Panc1 (cell line): ENCODE measurements around the gene TENM3. TPM values are rescaled to one million over a fixed set of nuclear protein-coding genes. Genes with fewer than 3 reads are reported as not detected.

Experiments used
- ATAC-seq: fragments of 200-7000 bp; cut with Tn5 transposase; 2 replicates; pipeline ENCODE4 v1.9.1; 2020; ENCODE audit warnings: mild to moderate bottlenecking, moderate library complexity
- BruUV-seq: library from RNA; stranded (reverse); fragments of 400-500 nt; replicated peaks from 2 replicates; lab custom pipeline; 2021; lab: Mats Ljungman, UMichigan
- CTCF ChIA-PET: fragments of 300-600 bp; sonication (Branson Sonifier 250); formaldehyde crosslinking; loops from one replicate; lab custom pipeline; 2022; ENCODE audit warnings: antibody characterized with exemption; lab: Charles Lee
- POLR2A ChIA-PET: fragments of 300-600 bp; sonication (Branson Sonifier 250); formaldehyde crosslinking; loops from one replicate; lab custom pipeline; 2022; ENCODE audit warnings: antibody characterized with exemption; lab: Charles Lee
- DNase-seq: peaks from one replicate; pipeline ENCODE4 v3.0.0-alpha.2; 2010; ENCODE audit warnings: low read depth, low spot score
- H3K27ac ChIP-seq: 2 replicates; pipeline ENCODE4 v1.5.1; 2011; ENCODE audit warnings: mild to moderate bottlenecking, low read length, inconsistent platforms
- H3K27me3 ChIP-seq: fragments of 200-500 bp; sonication (Bioruptor generic); 2 replicates; pipeline ENCODE4 v1.6.0; 2014; ENCODE audit warnings: low read length, inconsistent platforms; ENCODE audit not compliant: control insufficient read depth, insufficient read depth
- H3K36me3 ChIP-seq: fragments of 200-500 bp; sonication (Bioruptor generic); 2 replicates; pipeline ENCODE4 v1.5.1; 2014; ENCODE audit warnings: inconsistent platforms, mild to moderate bottlenecking, low read length, moderate library complexity; ENCODE audit not compliant: control insufficient read depth, insufficient read depth
- H3K4me1 ChIP-seq: 2 replicates; pipeline ENCODE4 v1.5.1; 2011; ENCODE audit warnings: inconsistent platforms, mild to moderate bottlenecking, low read length, moderate library complexity; ENCODE audit not compliant: control insufficient read depth, insufficient read depth
- H3K4me3 ChIP-seq, 2 experiments: 2 replicates each; pipeline ENCODE4 v1.5.1; 2011 to 2012; ENCODE audit warnings: low read depth in 2 of 2, low read length in 2 of 2, mild to moderate bottlenecking in 2 of 2, inconsistent platforms in 1 of 2, moderate library complexity in 1 of 2
- H3K9me3 ChIP-seq: fragments of 200-500 bp; sonication (Bioruptor generic); 2 replicates; pipeline ENCODE4 v1.5.1; 2014; ENCODE audit warnings: low read depth, mild to moderate bottlenecking, inconsistent platforms, low read length, moderate library complexity; ENCODE audit not compliant: control insufficient read depth, insufficient read depth
- CTCF ChIP-seq: fragments of 450-650 bp; IDR thresholded peaks from 2 replicates; pipeline ENCODE4 v1.5.1; 2017; ENCODE audit warnings: mild to moderate bottlenecking
- POLR2AphosphoS5 ChIP-seq: IDR thresholded peaks from 2 replicates; pipeline ENCODE4 v1.6.1; 2012; ENCODE audit warnings: mild to moderate bottlenecking, low read depth, low read length, moderate library complexity
- SIN3A ChIP-seq: IDR thresholded peaks from 2 replicates; pipeline ENCODE4 v1.6.1; 2012; ENCODE audit warnings: low read depth, mild to moderate bottlenecking, low read length, moderate library complexity, borderline replicate concordance; ENCODE audit not compliant: insufficient read depth
- TCF7L2 ChIP-seq: IDR thresholded peaks from 2 replicates; pipeline ENCODE4 v1.6.1; 2011; ENCODE audit warnings: mild to moderate bottlenecking, low read depth, low read length, inconsistent platforms
- in situ Hi-C: cut with HindIII; loops from 2 replicates; pipeline ENCODE4 v1.10.0; 2016; ENCODE audit warnings: low sequenced_read_pairs, low pct_unique_long_range_greater_than_20kb
- intact Hi-C: fragments of 100-400 bp; cut with micrococcal nuclease; formaldehyde crosslinking; loops from one replicate; pipeline ENCODE4 v1.10.0; 2022; ENCODE audit not compliant: unreplicated experiment
- total RNA-seq: library from RNA; stranded (reverse); gene quantifications from one replicate; pipeline ENCODE4 v1.2.1, GENCODE V29; 2021; ENCODE audit not compliant: unreplicated experiment
- TF ChIP-seq, protein P1 (sequence below), 2 experiments: IDR thresholded peaks; 2 replicates each; pipeline ENCODE4 v1.6.1; 2011 to 2012; ENCODE audit warnings: low read depth in 2 of 2, control low read depth in 1 of 2, low read length in 1 of 2, mild to moderate bottlenecking in 1 of 2, moderate library complexity in 1 of 2; ENCODE audit not compliant: insufficient read depth in 1 of 2

The TENM3 gene
- total RNA-seq, 1 experiment from 2014 or later: 0.95 TPM

- H3K36me3 ChIP-seq: no peaks in the 10 kb centered on the region
- H3K27ac ChIP-seq: no peak overlapping the region
- H3K4me3 ChIP-seq: no peak overlapping the region
- no peaks in the 10 kb centered on the region for H3K9me3 ChIP-seq
- no peaks in the 10 kb centered on the region for H3K27me3 ChIP-seq
- in situ Hi-C loops (no loop called here), intact Hi-C loops (no loop called here)
- no peaks in the 10 kb centered on the region for H3K4me1 ChIP-seq
- TF ChIP-seq SIN3A: no peak
- TF ChIP-seq, protein P1, sequence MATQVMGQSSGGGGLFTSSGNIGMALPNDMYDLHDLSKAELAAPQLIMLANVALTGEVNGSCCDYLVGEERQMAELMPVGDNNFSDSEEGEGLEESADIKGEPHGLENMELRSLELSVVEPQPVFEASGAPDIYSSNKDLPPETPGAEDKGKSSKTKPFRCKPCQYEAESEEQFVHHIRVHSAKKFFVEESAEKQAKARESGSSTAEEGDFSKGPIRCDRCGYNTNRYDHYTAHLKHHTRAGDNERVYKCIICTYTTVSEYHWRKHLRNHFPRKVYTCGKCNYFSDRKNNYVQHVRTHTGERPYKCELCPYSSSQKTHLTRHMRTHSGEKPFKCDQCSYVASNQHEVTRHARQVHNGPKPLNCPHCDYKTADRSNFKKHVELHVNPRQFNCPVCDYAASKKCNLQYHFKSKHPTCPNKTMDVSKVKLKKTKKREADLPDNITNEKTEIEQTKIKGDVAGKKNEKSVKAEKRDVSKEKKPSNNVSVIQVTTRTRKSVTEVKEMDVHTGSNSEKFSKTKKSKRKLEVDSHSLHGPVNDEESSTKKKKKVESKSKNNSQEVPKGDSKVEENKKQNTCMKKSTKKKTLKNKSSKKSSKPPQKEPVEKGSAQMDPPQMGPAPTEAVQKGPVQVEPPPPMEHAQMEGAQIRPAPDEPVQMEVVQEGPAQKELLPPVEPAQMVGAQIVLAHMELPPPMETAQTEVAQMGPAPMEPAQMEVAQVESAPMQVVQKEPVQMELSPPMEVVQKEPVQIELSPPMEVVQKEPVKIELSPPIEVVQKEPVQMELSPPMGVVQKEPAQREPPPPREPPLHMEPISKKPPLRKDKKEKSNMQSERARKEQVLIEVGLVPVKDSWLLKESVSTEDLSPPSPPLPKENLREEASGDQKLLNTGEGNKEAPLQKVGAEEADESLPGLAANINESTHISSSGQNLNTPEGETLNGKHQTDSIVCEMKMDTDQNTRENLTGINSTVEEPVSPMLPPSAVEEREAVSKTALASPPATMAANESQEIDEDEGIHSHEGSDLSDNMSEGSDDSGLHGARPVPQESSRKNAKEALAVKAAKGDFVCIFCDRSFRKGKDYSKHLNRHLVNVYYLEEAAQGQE (IDR thresholded peaks at IDR 0.05; ENCODE audit: insufficient read depth in 1 of 2, low read depth in 2 of 2, low read length in 1 of 2): no peak
- TF ChIP-seq CTCF: no peak
- no peak for TF ChIP-seq TCF7L2
- TF ChIP-seq POLR2AphosphoS5: no peak
- DNase-seq (no peak), ATAC-seq (no peak)
- ChIA-PET CTCF (no interaction called here), POLR2A (interaction anchor here (0.7 kb wide), 1 partner anchor 819 kb away, joined by 3 read pairs; no protein-coding TSS in a partner anchor)
- BruUV-seq: no TSS peak
These were observed 304.2 kb downstream of the TENM3 start for GRCh38 chr4:182547435-182547834.

DNA sequence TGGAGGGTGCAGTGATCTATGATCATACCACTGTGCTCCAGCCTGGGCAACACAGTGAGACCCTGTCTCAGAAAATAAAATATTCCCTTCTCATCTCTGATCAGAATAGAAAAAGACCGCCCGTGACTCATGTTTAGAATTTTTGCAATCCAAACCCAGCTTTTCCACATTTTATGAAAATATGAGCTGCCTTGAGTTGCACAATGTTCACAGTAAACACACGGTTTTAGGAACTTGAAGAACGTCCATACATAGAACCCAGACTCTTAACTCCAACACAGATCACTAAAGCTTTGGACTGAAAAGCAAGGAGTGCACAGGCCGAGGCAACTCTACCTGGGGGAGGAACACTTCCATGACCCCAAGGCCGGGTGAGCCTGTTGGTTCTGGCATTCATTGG, 305.0 kb downstream of the TENM3 start:
- Histone ChIP-seq H3K27ac (no peak overlapping the region), H3K36me3 (no peaks in the 10 kb centered on the region), H3K27me3 (no peaks in the 10 kb centered on the region), H3K4me3 (no peak overlapping the region), H3K4me1 (no peaks in the 10 kb centered on the region), H3K9me3 (no peaks in the 10 kb centered on the region)
- no peak for TF ChIP-seq SIN3A
- TF ChIP-seq CTCF: no peak
- TF ChIP-seq, protein P1 (IDR thresholded peaks at IDR 0.05; ENCODE audit: insufficient read depth in 1 of 2, low read depth in 2 of 2, low read length in 1 of 2): no peak
- no peak for TF ChIP-seq POLR2AphosphoS5
- no peak for TF ChIP-seq TCF7L2
- ATAC-seq (no peak), DNase-seq (no peak)
- in situ Hi-C loops (no loop called here), intact Hi-C loops (no loop called here)
- ChIA-PET POLR2A (no interaction called here), CTCF (no interaction called here)
- no TSS peak for BruUV-seq
